PC-9 (cell line): Measurements from ENCODE around the gene RNF31. TPM values are rescaled to one million over a fixed set of nuclear protein-coding genes. Genes with fewer than 3 reads are reported as not detected.

Experiments
- BruUV-seq: library from RNA; stranded (reverse); fragments of 400-500 nt; replicated peaks from 2 replicates; lab custom pipeline; 2021; lab: Mats Ljungman, UMichigan
- CTCF ChIA-PET: fragments of 300-600 bp; sonication (Branson Sonifier 250); formaldehyde crosslinking; loops from one replicate; lab custom pipeline; 2022; ENCODE audit warnings: antibody characterized with exemption; lab: Charles Lee
- POLR2A ChIA-PET: fragments of 300-600 bp; sonication (Branson Sonifier 250); formaldehyde crosslinking; loops from one replicate; lab custom pipeline; 2022; ENCODE audit warnings: antibody characterized with exemption; ENCODE audit not compliant: unreplicated experiment; lab: Charles Lee
- DNase-seq, 2 experiments: peaks; one replicate each; pipeline versions ENCODE4 v3.0.0 to v3.0.0-alpha.2; 2015 to 2022; ENCODE audit warnings: mixed read lengths in 1 of 2
- H2AFZ ChIP-seq: fragments of 200-600 bp; sonication (generic); 2 replicates; pipeline ENCODE4 v1.8.1; 2017; ENCODE audit warnings: antibody characterized with exemption
- H3F3A ChIP-seq: fragments of 200-600 bp; sonication (generic); 2 replicates; pipeline ENCODE4 v1.8.1; 2017; ENCODE audit warnings: antibody characterized with exemption, mild to moderate bottlenecking, low read depth; ENCODE audit not compliant: insufficient read depth
- H3K27ac ChIP-seq: fragments of 200-600 bp; sonication (generic); 2 replicates; pipeline ENCODE4 v1.6.1; 2016; ENCODE audit warnings: mixed run types
- H3K27me3 ChIP-seq: fragments of 200-600 bp; sonication (generic); 2 replicates; pipeline ENCODE4 v1.6.1; 2016; ENCODE audit warnings: low read depth, mixed run types; ENCODE audit not compliant: insufficient read depth
- H3K36me3 ChIP-seq: fragments of 200-600 bp; sonication (generic); 2 replicates; pipeline ENCODE4 v1.6.1; 2016; ENCODE audit warnings: low read depth, mixed run types
- H3K4me1 ChIP-seq: fragments of 200-600 bp; sonication (generic); replicated peaks from 2 replicates; pipeline ENCODE4 v1.6.1; 2016; ENCODE audit warnings: mixed run types; ENCODE audit not compliant: insufficient read depth
- H3K4me2 ChIP-seq: fragments of 200-600 bp; sonication (generic); 2 replicates; pipeline ENCODE4 v1.6.1; 2017; ENCODE audit warnings: mixed run types
- H3K4me3 ChIP-seq: fragments of 200-600 bp; sonication (generic); 2 replicates; pipeline ENCODE4 v1.6.1; 2016; ENCODE audit warnings: mixed run types
- H3K79me2 ChIP-seq: fragments of 200-600 bp; sonication (generic); 2 replicates; pipeline ENCODE4 v1.6.1; 2017; ENCODE audit warnings: low read depth, mixed run types
- H3K9me2 ChIP-seq: fragments of 200-600 bp; sonication (generic); 2 replicates; pipeline ENCODE4 v1.8.1; 2017; ENCODE audit warnings: mild to moderate bottlenecking; ENCODE audit not compliant: insufficient read depth
- H3K9me3 ChIP-seq: fragments of 200-600 bp; sonication (generic); 2 replicates; pipeline ENCODE4 v1.8.1; 2016; ENCODE audit warnings: low read depth; ENCODE audit not compliant: insufficient read depth
- H4K20me1 ChIP-seq: fragments of 200-600 bp; sonication (generic); 2 replicates; pipeline ENCODE4 v1.8.1; 2017; ENCODE audit not compliant: insufficient read depth
- CTCF ChIP-seq: fragments of 200-600 bp; sonication (generic); conservative IDR thresholded peaks from 2 replicates; pipeline ENCODE4 v1.6.1; 2017; ENCODE audit warnings: mixed run types, antibody characterized with exemption, mild to moderate bottlenecking, moderate library complexity
- EZH2 ChIP-seq: fragments of 200-600 bp; sonication (generic); IDR thresholded peaks from 2 replicates; pipeline ENCODE4 v1.8.0; 2017; ENCODE audit warnings: antibody characterized with exemption, low read depth
- intact Hi-C: fragments of 100-400 bp; cut with micrococcal nuclease; formaldehyde crosslinking; loops from one replicate; pipeline ENCODE4 v1.10.0; 2022; ENCODE audit not compliant: unreplicated experiment
- total RNA-seq: library from RNA; stranded (reverse); gene quantifications from 2 replicates; pipeline ENCODE4 v1.2.3, GENCODE V29; 2021

The RNF31 gene
- total RNA-seq, 1 experiment from 2014 or later = 44.6 TPM

GRCh38 chr14:24098927-24099813 lies 48.1 kb upstream of the RNF31 start:
- Histone ChIP-seq H3K27ac (no peak overlapping the region), H3K9me2 (no peaks in the 10 kb centered on the region), H3K9me3 (no peaks in the 10 kb centered on the region), H2AFZ (no peak overlapping the region), H3K27me3 (no peaks in the 10 kb centered on the region), H4K20me1 (no peaks in the 10 kb centered on the region), H3K4me1 (peaks cover 4% of the 10 kb centered on the region; the same call in 1 of the 2 replicates), H3K79me2 (peaks cover 12% of the 10 kb centered on the region), H3F3A (no peaks in the 10 kb centered on the region), H3K4me2 (no peak overlapping the region), H3K36me3 (no peaks in the 10 kb centered on the region), H3K4me3 (no peak overlapping the region)
- ChIA-PET POLR2A (interaction anchor here (0.6 kb wide), 1 partner anchor 466 kb away, joined by 3 read pairs; no protein-coding TSS in a partner anchor), CTCF (no interaction called here)
- BruUV-seq = no TSS peak
- intact Hi-C loops = no loop called here
- no peak for TF ChIP-seq CTCF
- TF ChIP-seq EZH2 = no peak
- DNase-seq = no peak

GRCh38 chr14:24100197-24100981 lies 46.9 kb upstream of the RNF31 start:
- H3K4me3 ChIP-seq = no peak overlapping the region
- CTCF ChIA-PET = no interaction called here
- no peak for DNase-seq
- BruUV-seq = no TSS peak
- H3K79me2 ChIP-seq = peaks cover 5% of the 10 kb centered on the region
- H3K4me1 ChIP-seq = peaks cover 4% of the 10 kb centered on the region; the same call in 1 of the 2 replicates
- no peak overlapping the region for H3K27ac ChIP-seq
- POLR2A ChIA-PET = no interaction called here
- H3K27me3 ChIP-seq = no peaks in the 10 kb centered on the region
- no peaks in the 10 kb centered on the region for H3K9me3 ChIP-seq
- H3K9me2 ChIP-seq = no peaks in the 10 kb centered on the region
- H3K36me3 ChIP-seq = no peaks in the 10 kb centered on the region
- no peaks in the 10 kb centered on the region for H4K20me1 ChIP-seq
- TF ChIP-seq CTCF (no peak), EZH2 (no peak)
- no peak overlapping the region for H3K4me2 ChIP-seq
- intact Hi-C loops = no loop called here
- H2AFZ ChIP-seq = no peak overlapping the region
- no peaks in the 10 kb centered on the region for H3F3A ChIP-seq

- no peak for TF ChIP-seq EZH2
- no peak for TF ChIP-seq CTCF
- Histone ChIP-seq H3K27ac (no peak overlapping the region), H3K79me2 (no peaks in the 10 kb centered on the region), H3K27me3 (no peaks in the 10 kb centered on the region), H4K20me1 (no peaks in the 10 kb centered on the region), H3F3A (no peaks in the 10 kb centered on the region), H3K9me2 (no peaks in the 10 kb centered on the region), H3K4me1 (no peaks in the 10 kb centered on the region), H3K4me3 (no peak overlapping the region), H3K4me2 (no peak overlapping the region), H2AFZ (no peak overlapping the region), H3K36me3 (no peaks in the 10 kb centered on the region), H3K9me3 (no peaks in the 10 kb centered on the region)
- POLR2A ChIA-PET = no interaction called here
- no peak for DNase-seq
- CTCF ChIA-PET = no interaction called here
- intact Hi-C loops = no loop called here
- no TSS peak for BruUV-seq
Measured at GRCh38 chr14:24100982-24101494, 46.3 kb upstream of the RNF31 start.
